Loucy (cell line): ENCODE results near the gene HELZ.

Experiments
- H2AFZ ChIP-seq: fragments of 200-600 bp; sonication (generic); 2 replicates; pipeline ENCODE4 v1.6.0; 2016; ENCODE audit warnings: antibody characterized with exemption, mild to moderate bottlenecking, low read length, moderate library complexity
- H3F3A ChIP-seq: fragments of 200-600 bp; 2 replicates; pipeline ENCODE4 v1.6.0; 2016; ENCODE audit warnings: antibody characterized with exemption, low read depth, mild to moderate bottlenecking
- H3K27me3 ChIP-seq: fragments of 200-600 bp; sonication (generic); 2 replicates; pipeline ENCODE4 v1.6.1; 2014; ENCODE audit warnings: low read length, mild to moderate bottlenecking; ENCODE audit not compliant: insufficient read depth, poor library complexity, severe bottlenecking
- H3K36me3 ChIP-seq: fragments of 200-600 bp; sonication (generic); 2 replicates; pipeline ENCODE4 v1.6.1; 2016; ENCODE audit warnings: low read length; ENCODE audit not compliant: insufficient read depth
- H3K4me1 ChIP-seq: fragments of 200-600 bp; sonication (generic); 2 replicates; pipeline ENCODE4 v1.5.1; 2014; ENCODE audit warnings: low read length, mild to moderate bottlenecking; ENCODE audit not compliant: insufficient read depth, poor library complexity, severe bottlenecking
- H3K4me2 ChIP-seq: fragments of 200-600 bp; sonication (generic); 2 replicates; pipeline ENCODE4 v1.6.0; 2014; ENCODE audit warnings: antibody characterized with exemption, low read length, low read depth, mild to moderate bottlenecking; ENCODE audit not compliant: poor library complexity, severe bottlenecking
- H3K4me3 ChIP-seq: fragments of 200-600 bp; sonication (generic); 2 replicates; pipeline ENCODE4 v1.5.1; 2014; ENCODE audit warnings: low read length, mild to moderate bottlenecking, mixed read lengths; ENCODE audit not compliant: poor library complexity, severe bottlenecking
- H3K79me2 ChIP-seq: fragments of 200-600 bp; sonication (generic); 2 replicates; pipeline ENCODE4 v1.6.1; 2014; ENCODE audit warnings: low read length; ENCODE audit not compliant: insufficient read depth
- H3K9ac ChIP-seq: fragments of 200-600 bp; sonication (generic); 2 replicates; pipeline ENCODE4 v1.6.0; 2014; ENCODE audit warnings: mild to moderate bottlenecking, low read depth, low read length, moderate library complexity; ENCODE audit not compliant: poor library complexity, severe bottlenecking
- H3K9me2 ChIP-seq: fragments of 200-600 bp; sonication (generic); replicated peaks from 2 replicates; pipeline ENCODE4 v1.6.1; 2016; ENCODE audit warnings: low read depth, low read length, mixed read lengths
- H3K9me3 ChIP-seq: fragments of 200-600 bp; sonication (generic); 2 replicates; pipeline ENCODE4 v1.6.1; 2014; ENCODE audit warnings: mild to moderate bottlenecking, antibody characterized with exemption, low read length, low read depth; ENCODE audit not compliant: insufficient read depth
- H4K20me1 ChIP-seq: fragments of 200-600 bp; sonication (generic); 2 replicates; pipeline ENCODE4 v1.6.0; 2014; ENCODE audit warnings: antibody characterized with exemption, low read length, mild to moderate bottlenecking; ENCODE audit not compliant: insufficient read depth, poor library complexity, severe bottlenecking
- CTCF ChIP-seq: fragments of 200-600 bp; sonication (generic); conservative IDR thresholded peaks from 2 replicates; pipeline ENCODE4 v1.5.1; 2014; ENCODE audit warnings: mild to moderate bottlenecking, antibody characterized with exemption, low read length
- EZH2phosphoT487 ChIP-seq: fragments of 200-600 bp; IDR thresholded peaks from 2 replicates; pipeline ENCODE4 v1.6.1; 2018; ENCODE audit warnings: antibody characterized with exemption, mild to moderate bottlenecking, moderate library complexity, borderline replicate concordance

Gene HELZ

GRCh38 chr17:67278363-67278762 is 33.4 kb upstream of the HELZ start:
- no peaks in the 10 kb centered on the region for H3K9me3 ChIP-seq
- no peak overlapping the region for H3K4me2 ChIP-seq
- no peaks in the 10 kb centered on the region for H3K27me3 ChIP-seq
- TF ChIP-seq EZH2phosphoT487 (no peak), CTCF (no peak)
- H3K9me2 ChIP-seq = no peaks in the 10 kb centered on the region
- H3K36me3 ChIP-seq = no peaks in the 10 kb centered on the region
- H4K20me1 ChIP-seq = no peaks in the 10 kb centered on the region
- H2AFZ ChIP-seq = no peak overlapping the region
- no peak overlapping the region for H3K4me3 ChIP-seq
- H3K9ac ChIP-seq = no peak overlapping the region
- H3K79me2 ChIP-seq = no peaks in the 10 kb centered on the region
- H3K4me1 ChIP-seq = no peaks in the 10 kb centered on the region
- H3F3A ChIP-seq = no peaks in the 10 kb centered on the region

DNA sequence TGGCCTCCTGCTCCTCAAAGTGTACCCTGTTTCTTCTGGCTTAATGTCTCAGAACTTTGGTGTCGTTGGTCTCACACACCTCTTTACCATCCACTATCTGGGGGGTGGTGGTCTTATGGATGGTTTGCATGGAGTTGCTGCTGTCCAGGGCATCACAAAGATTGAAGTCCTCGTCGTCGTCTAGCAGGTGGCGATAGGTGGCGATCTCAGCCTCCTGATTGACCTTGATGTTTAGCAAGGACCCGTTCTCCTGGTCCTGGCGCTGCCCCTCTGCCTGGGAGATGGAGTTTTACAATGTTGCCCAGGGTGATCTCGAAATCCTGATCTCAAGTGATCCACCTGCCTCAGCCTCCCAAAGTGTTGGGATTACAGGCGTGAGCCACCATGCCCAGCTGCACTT is 31.1 kb upstream of the HELZ start:
- no peaks in the 10 kb centered on the region for H3K9me3 ChIP-seq
- peaks cover 3% of the 10 kb centered on the region for H3K4me1 ChIP-seq
- H3K9me2 ChIP-seq = no peaks in the 10 kb centered on the region
- H2AFZ ChIP-seq = no peak overlapping the region
- no peak overlapping the region for H3K4me3 ChIP-seq
- TF ChIP-seq CTCF (no peak), EZH2phosphoT487 (no peak)
- no peaks in the 10 kb centered on the region for H3K27me3 ChIP-seq
- H3F3A ChIP-seq = no peaks in the 10 kb centered on the region
- no peaks in the 10 kb centered on the region for H4K20me1 ChIP-seq
- H3K9ac ChIP-seq = no peak overlapping the region
- H3K4me2 ChIP-seq = no peak overlapping the region
- H3K79me2 ChIP-seq = no peaks in the 10 kb centered on the region
- no peaks in the 10 kb centered on the region for H3K36me3 ChIP-seq

DNA sequence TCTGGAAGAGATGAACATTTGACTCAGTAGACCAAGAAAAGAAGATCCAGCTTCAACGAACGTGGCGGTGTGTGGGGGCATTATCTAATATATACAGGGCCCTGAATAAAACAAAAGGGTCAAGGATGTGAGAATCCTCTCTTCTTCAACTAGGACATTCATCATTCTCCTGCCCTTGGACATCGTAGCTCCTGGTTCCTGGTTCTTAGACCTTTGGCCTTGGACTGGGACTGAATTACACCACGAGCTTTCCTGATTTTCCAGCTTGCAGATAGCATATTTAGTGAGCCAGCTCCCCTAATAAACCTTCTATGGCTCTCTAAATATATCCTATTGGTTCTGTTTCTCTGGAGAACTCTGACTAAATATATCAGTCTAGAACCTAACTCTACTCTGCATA is 29.5 kb upstream of the HELZ start:
- Histone ChIP-seq H3K9me2 (no peaks in the 10 kb centered on the region), H3K9ac (no peak overlapping the region), H3F3A (no peaks in the 10 kb centered on the region), H3K4me2 (no peak overlapping the region), H4K20me1 (no peaks in the 10 kb centered on the region), H3K79me2 (no peaks in the 10 kb centered on the region), H3K4me1 (peaks cover 3% of the 10 kb centered on the region), H3K4me3 (no peak overlapping the region), H3K27me3 (no peaks in the 10 kb centered on the region), H2AFZ (no peak overlapping the region), H3K9me3 (no peaks in the 10 kb centered on the region), H3K36me3 (no peaks in the 10 kb centered on the region)
- TF ChIP-seq EZH2phosphoT487 (no peak), CTCF (no peak)
